Neural cell (in vitro differentiated cells): Measurements from ENCODE around the gene SPRN. TPM values are rescaled to one million over a fixed set of nuclear protein-coding genes. Genes with fewer than 3 reads are reported as not detected.

ENCODE experiments used
- H2AFZ ChIP-seq: fragments of 200-600, 300-800 bp; sonication (generic), shearing (Covaris generic); 2 replicates; pipeline ENCODE4 v1.6.0; 2014; ENCODE audit warnings: low read depth, mild to moderate bottlenecking, antibody characterized with exemption, low read length, moderate library complexity
- H3F3A ChIP-seq: fragments of 200-600 bp; shearing (Covaris generic); 2 replicates; pipeline ENCODE4 v1.6.1; 2016; ENCODE audit warnings: mild to moderate bottlenecking, moderate library complexity, mixed read lengths, antibody characterized with exemption, low read length; ENCODE audit not compliant: insufficient read depth, poor library complexity, severe bottlenecking
- H3K27ac ChIP-seq: fragments of 200-600, 300-800 bp; sonication (generic), shearing (Covaris generic); 2 replicates; pipeline ENCODE4 v1.5.1; 2014; ENCODE audit warnings: mild to moderate bottlenecking, low read length, moderate library complexity
- H3K27me3 ChIP-seq: fragments of 300-800, 200-600 bp; sonication (generic), shearing (Covaris generic); 2 replicates; pipeline ENCODE4 v1.6.0; 2014; ENCODE audit warnings: mild to moderate bottlenecking, low read depth, low read length, moderate library complexity; ENCODE audit not compliant: insufficient read depth
- H3K36me3 ChIP-seq: fragments of 300-800, 200-600 bp; sonication (generic), shearing (Covaris generic); 2 replicates; pipeline ENCODE4 v1.5.1; 2014; ENCODE audit warnings: mild to moderate bottlenecking, antibody characterized with exemption, low read length, moderate library complexity; ENCODE audit not compliant: insufficient read depth
- H3K4me2 ChIP-seq: fragments of 300-800, 200-600 bp; sonication (generic), shearing (Covaris generic); 2 replicates; pipeline ENCODE4 v1.6.0; 2014; ENCODE audit warnings: mild to moderate bottlenecking, low read length
- H3K4me3 ChIP-seq: fragments of 300-800, 200-600 bp; sonication (generic), shearing (Covaris generic); 2 replicates; pipeline ENCODE4 v1.5.1; 2014; ENCODE audit warnings: mild to moderate bottlenecking, low read length, moderate library complexity
- H3K79me2 ChIP-seq: fragments of 200-600 bp; shearing (Covaris generic); replicated peaks from 2 replicates; pipeline ENCODE4 v1.6.0; 2014; ENCODE audit warnings: mild to moderate bottlenecking, low read length, moderate library complexity; ENCODE audit not compliant: insufficient read depth
- H3K9ac ChIP-seq: fragments of 300-800, 200-600 bp; sonication (generic), shearing (Covaris generic); 2 replicates; pipeline ENCODE4 v1.6.1; 2016; ENCODE audit warnings: mild to moderate bottlenecking, low read length, mixed read lengths
- H3K9me2 ChIP-seq: fragments of 200-600 bp; shearing (Covaris generic); 2 replicates; pipeline ENCODE4 v1.6.1; 2016; ENCODE audit warnings: mild to moderate bottlenecking, low read length, mixed read lengths; ENCODE audit not compliant: insufficient read depth
- H3K9me3 ChIP-seq: fragments of 200-600, 300-800 bp; sonication (generic), shearing (Covaris generic); 2 replicates; pipeline ENCODE4 v1.6.1; 2016; ENCODE audit warnings: mild to moderate bottlenecking, mixed run types, low read length, moderate library complexity, mixed read lengths
- H4K20me1 ChIP-seq: fragments of 200-600 bp; shearing (Covaris generic); 2 replicates; pipeline ENCODE4 v1.6.1; 2016; ENCODE audit warnings: mild to moderate bottlenecking, mixed run types; ENCODE audit not compliant: insufficient read depth
- EP300 ChIP-seq: fragments of 450-650 bp; conservative IDR thresholded peaks from 2 replicates; pipeline ENCODE4 v1.6.1; 2014; ENCODE audit warnings: antibody characterized with exemption, mild to moderate bottlenecking, moderate library complexity; ENCODE audit not compliant: poor library complexity, severe bottlenecking
- EZH2 ChIP-seq: fragments of 200-600, 300-800 bp; shearing (Covaris generic), sonication (generic); IDR thresholded peaks from 2 replicates; pipeline ENCODE4 v1.6.1; 2014; ENCODE audit warnings: antibody characterized with exemption, low read length, borderline replicate concordance, mild to moderate bottlenecking; ENCODE audit not compliant: insufficient read depth, poor library complexity, severe bottlenecking
- MXI1 ChIP-seq: fragments of 450-650 bp; conservative IDR thresholded peaks from 2 replicates; pipeline ENCODE4 v1.6.1; 2014; ENCODE audit warnings: antibody characterized with exemption, mild to moderate bottlenecking; ENCODE audit not compliant: poor library complexity, severe bottlenecking
- POLR2AphosphoS5 ChIP-seq: IDR thresholded peaks from 2 replicates; pipeline ENCODE4 v1.6.1; 2012
- RAD21 ChIP-seq: fragments of 450-650 bp; conservative IDR thresholded peaks from 2 replicates; pipeline ENCODE4 v1.6.1; 2014; ENCODE audit warnings: antibody characterized with exemption, mild to moderate bottlenecking, moderate library complexity
- SMC3 ChIP-seq: fragments of 450-650 bp; conservative IDR thresholded peaks from 2 replicates; pipeline ENCODE4 v1.6.1; 2014; ENCODE audit warnings: antibody characterized with exemption, mild to moderate bottlenecking, moderate library complexity; ENCODE audit not compliant: poor library complexity
- TAF1 ChIP-seq: IDR thresholded peaks from 2 replicates; pipeline ENCODE4 v1.6.1; 2012; ENCODE audit warnings: low read depth
- polyA plus RNA-seq: library from polyadenylated mRNA; depleted of rRNA; stranded (reverse); fragments of >200 nt; gene quantifications from 2 replicates; pipeline ENCODE4 v1.2.3, GENCODE V29; 2014
- TF ChIP-seq, protein P1 (sequence below): IDR thresholded peaks from 2 replicates; pipeline ENCODE4 v1.6.1; 2012; ENCODE audit warnings: borderline replicate concordance
- TF ChIP-seq, protein P2 (sequence below): fragments of 450-650 bp; IDR thresholded peaks from 2 replicates; pipeline ENCODE4 v1.5.1; 2014; ENCODE audit warnings: antibody characterized with exemption, mild to moderate bottlenecking, moderate library complexity; ENCODE audit not compliant: poor library complexity, severe bottlenecking

Gene SPRN
- polyA plus RNA-seq, 1 donor from 2014 or later: 1.1 TPM

DNA sequence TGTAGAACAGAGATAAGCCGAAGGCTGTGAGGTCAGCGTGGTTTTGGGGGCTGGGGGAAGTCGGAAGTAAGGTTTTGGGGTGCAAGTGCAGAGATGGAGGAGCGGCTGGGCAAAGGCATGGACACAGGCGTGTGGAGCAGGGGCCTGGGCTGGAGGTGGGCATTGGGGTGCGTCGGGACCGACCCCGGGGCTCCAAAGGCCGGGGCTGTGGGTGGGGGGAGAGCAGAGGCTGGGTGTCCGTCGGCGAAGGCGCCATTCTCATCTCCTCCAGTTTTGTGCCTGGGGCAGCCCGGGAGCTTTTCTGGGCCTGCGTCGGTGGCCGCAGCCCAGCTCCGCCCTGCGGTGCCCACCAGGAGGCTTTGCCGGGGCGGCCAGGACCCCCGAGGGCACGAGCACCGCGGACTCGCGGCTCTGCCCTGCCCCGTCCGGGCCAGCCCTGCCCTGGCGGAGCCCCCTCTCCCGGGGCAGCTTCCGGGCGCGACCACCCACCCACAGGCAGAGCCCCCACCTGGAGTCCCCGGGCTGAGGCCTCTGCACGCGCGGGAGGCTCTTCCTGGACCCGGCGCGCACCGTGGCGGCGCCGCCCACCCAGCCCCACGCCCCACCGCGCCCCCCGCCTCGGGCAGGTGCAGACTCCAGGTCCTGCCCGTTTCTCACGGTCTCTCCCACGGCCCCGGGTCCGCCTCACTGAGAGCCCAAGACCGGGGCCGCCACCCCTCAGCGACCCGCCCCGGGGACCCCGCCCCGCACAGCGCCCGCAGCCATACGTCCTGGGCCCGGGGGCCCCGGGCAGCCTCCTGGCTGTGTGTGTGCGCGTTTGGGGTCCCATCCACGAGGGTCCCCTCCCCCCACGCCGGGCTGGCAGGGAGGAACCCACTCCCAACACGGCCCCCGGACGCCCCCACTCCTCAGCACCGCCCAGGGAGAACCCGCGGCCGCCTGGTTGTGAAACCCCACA, 21.6 kb upstream of the SPRN start:
- Histone ChIP-seq H2AFZ (no peak overlapping the region), H3F3A (no peaks in the 10 kb centered on the region), H3K4me2 (no peak overlapping the region), H4K20me1 (no peaks in the 10 kb centered on the region), H3K27ac (no peak overlapping the region), H3K4me3 (no peak overlapping the region), H3K79me2 (no peaks in the 10 kb centered on the region), H3K9me2 (no peaks in the 10 kb centered on the region), H3K9me3 (peaks cover 13% of the 10 kb centered on the region), H3K9ac (no peak overlapping the region), H3K27me3 (no peaks in the 10 kb centered on the region), H3K36me3 (no peaks in the 10 kb centered on the region)
- TF ChIP-seq TAF1 (no peak), RAD21 (no peak), EZH2 (no peak), SMC3 (no peak), POLR2AphosphoS5 (no peak), MXI1 (no peak), EP300 (no peak)
- TF ChIP-seq, protein P1, sequence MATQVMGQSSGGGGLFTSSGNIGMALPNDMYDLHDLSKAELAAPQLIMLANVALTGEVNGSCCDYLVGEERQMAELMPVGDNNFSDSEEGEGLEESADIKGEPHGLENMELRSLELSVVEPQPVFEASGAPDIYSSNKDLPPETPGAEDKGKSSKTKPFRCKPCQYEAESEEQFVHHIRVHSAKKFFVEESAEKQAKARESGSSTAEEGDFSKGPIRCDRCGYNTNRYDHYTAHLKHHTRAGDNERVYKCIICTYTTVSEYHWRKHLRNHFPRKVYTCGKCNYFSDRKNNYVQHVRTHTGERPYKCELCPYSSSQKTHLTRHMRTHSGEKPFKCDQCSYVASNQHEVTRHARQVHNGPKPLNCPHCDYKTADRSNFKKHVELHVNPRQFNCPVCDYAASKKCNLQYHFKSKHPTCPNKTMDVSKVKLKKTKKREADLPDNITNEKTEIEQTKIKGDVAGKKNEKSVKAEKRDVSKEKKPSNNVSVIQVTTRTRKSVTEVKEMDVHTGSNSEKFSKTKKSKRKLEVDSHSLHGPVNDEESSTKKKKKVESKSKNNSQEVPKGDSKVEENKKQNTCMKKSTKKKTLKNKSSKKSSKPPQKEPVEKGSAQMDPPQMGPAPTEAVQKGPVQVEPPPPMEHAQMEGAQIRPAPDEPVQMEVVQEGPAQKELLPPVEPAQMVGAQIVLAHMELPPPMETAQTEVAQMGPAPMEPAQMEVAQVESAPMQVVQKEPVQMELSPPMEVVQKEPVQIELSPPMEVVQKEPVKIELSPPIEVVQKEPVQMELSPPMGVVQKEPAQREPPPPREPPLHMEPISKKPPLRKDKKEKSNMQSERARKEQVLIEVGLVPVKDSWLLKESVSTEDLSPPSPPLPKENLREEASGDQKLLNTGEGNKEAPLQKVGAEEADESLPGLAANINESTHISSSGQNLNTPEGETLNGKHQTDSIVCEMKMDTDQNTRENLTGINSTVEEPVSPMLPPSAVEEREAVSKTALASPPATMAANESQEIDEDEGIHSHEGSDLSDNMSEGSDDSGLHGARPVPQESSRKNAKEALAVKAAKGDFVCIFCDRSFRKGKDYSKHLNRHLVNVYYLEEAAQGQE: no peak
- TF ChIP-seq, protein P2, sequence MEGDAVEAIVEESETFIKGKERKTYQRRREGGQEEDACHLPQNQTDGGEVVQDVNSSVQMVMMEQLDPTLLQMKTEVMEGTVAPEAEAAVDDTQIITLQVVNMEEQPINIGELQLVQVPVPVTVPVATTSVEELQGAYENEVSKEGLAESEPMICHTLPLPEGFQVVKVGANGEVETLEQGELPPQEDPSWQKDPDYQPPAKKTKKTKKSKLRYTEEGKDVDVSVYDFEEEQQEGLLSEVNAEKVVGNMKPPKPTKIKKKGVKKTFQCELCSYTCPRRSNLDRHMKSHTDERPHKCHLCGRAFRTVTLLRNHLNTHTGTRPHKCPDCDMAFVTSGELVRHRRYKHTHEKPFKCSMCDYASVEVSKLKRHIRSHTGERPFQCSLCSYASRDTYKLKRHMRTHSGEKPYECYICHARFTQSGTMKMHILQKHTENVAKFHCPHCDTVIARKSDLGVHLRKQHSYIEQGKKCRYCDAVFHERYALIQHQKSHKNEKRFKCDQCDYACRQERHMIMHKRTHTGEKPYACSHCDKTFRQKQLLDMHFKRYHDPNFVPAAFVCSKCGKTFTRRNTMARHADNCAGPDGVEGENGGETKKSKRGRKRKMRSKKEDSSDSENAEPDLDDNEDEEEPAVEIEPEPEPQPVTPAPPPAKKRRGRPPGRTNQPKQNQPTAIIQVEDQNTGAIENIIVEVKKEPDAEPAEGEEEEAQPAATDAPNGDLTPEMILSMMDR: no peak

DNA sequence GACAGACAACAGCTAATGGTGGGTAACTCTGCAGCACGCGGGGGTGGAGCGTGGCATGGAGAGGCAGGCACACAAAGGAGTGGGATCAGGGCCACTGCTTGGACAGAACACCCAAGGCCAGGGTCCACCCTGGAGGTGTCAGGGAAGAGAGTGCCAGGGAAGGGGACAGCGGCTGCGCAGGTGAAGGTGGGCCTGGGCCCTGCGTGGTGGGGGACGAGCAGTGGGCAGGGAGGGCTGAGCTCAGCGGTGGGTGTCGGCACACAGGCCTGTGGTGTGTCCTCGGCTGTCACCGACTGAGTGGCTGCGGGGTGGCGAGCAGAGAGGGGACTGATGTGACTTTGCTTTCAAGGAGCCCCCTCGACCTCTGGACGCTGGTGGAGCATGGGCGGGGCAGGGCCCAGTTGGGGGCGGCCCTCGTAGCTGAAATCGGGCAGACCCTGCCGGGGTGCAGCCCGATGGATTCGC, 20.9 kb upstream of the SPRN start:
- H3K9me2 ChIP-seq: no peaks in the 10 kb centered on the region
- peaks cover 17% of the 10 kb centered on the region for H3K9me3 ChIP-seq
- H3K4me3 ChIP-seq: no peak overlapping the region
- no peaks in the 10 kb centered on the region for H3K36me3 ChIP-seq
- H3K4me2 ChIP-seq: no peak overlapping the region
- no peaks in the 10 kb centered on the region for H4K20me1 ChIP-seq
- TF ChIP-seq MXI1 (no peak), SMC3 (no peak), RAD21 (no peak), EZH2 (no peak), EP300 (no peak)
- H3K27me3 ChIP-seq: no peaks in the 10 kb centered on the region
- H2AFZ ChIP-seq: no peak overlapping the region
- no peak overlapping the region for H3K27ac ChIP-seq
- no peaks in the 10 kb centered on the region for H3F3A ChIP-seq
- no peaks in the 10 kb centered on the region for H3K79me2 ChIP-seq
- H3K9ac ChIP-seq: no peak overlapping the region
